ENCODE results near the gene MPZL2.

MPZL2 gene

GRCh38 chr11:118283037-118283636, 19.0 kb upstream of the MPZL2 start:
- no peak for DNase-seq

- no peak for DNase-seq
These were observed 18.5 kb upstream of the MPZL2 start for GRCh38 chr11:118282606-118283005.

GRCh38 chr11:118281284-118281683, 17.2 kb upstream of the MPZL2 start:
- DNase-seq, result no peak

GRCh38 chr11:118277312-118277711, 13.2 kb upstream of the MPZL2 start:
- DNase-seq, result no peak

- DNase-seq, result no peak
These were observed 12.3 kb upstream of the MPZL2 start for GRCh38 chr11:118276422-118276821.

GRCh38 chr11:118275176-118275575, 11.1 kb upstream of the MPZL2 start:
- DNase-seq, result no peak

- DNase-seq, result no peak
These were observed 10.1 kb upstream of the MPZL2 start for GRCh38 chr11:118274186-118274585.

GRCh38 chr11:118272001-118272400, 7.9 kb upstream of the MPZL2 start:
- DNase-seq, result no peak

- DNase-seq, result no peak
These were observed 3.4 kb upstream of the MPZL2 start for GRCh38 chr11:118267486-118267885.

- DNase-seq, result no peak
These were observed 1.9 kb upstream of the MPZL2 start for GRCh38 chr11:118265954-118266353.

- no peak for DNase-seq
These were observed 720 bp upstream of the MPZL2 start for GRCh38 chr11:118264569-118265465.

- no peak for DNase-seq
These were observed 985 bp downstream of the MPZL2 start for GRCh38 chr11:118263112-118263511.

GRCh38 chr11:118260353-118260752, 3.7 kb downstream of the MPZL2 start:
- no peak for DNase-seq

GRCh38 chr11:118259138-118259537, 5.0 kb downstream of the MPZL2 start:
- no peak for DNase-seq

- DNase-seq, result no peak
These were observed 5.7 kb downstream of the MPZL2 start for GRCh38 chr11:118258410-118258809.

- no peak for DNase-seq
These were observed 11.4 kb downstream of the MPZL2 start for GRCh38 chr11:118252688-118253087.

GRCh38 chr11:118251858-118252652, 12.0 kb downstream of the MPZL2 start, which contains the start of gene MPZL3:
Gene MPZL3, minus strand, starts transcription at chr11:118252365. Its CDS starts 71 bp downstream, at chr11:118252294.
- peak; percentile 92 for DNase-seq

GRCh38 chr11:118247041-118247440, 17.1 kb downstream of the MPZL2 start:
- no peak for DNase-seq

- no peak for DNase-seq
These were observed 18.0 kb downstream of the MPZL2 start for GRCh38 chr11:118245936-118246562.

GRCh38 chr11:118243993-118244762, 19.9 kb downstream of the MPZL2 start:
- no peak for DNase-seq

GRCh38 chr11:118243161-118243560, 20.9 kb downstream of the MPZL2 start:
- no peak for DNase-seq

- no peak for DNase-seq
These were observed 22.4 kb downstream of the MPZL2 start for GRCh38 chr11:118241764-118242098.
